Caco-2 (cell line): Measurements from ENCODE around the gene DPF3. TPM values are rescaled to one million over a fixed set of nuclear protein-coding genes. Genes with fewer than 3 reads are reported as not detected.

ENCODE experiments used
- BruUV-seq: library from RNA; stranded (reverse); fragments of 400-500 nt; replicated peaks from 2 replicates; lab custom pipeline; 2021; lab: Mats Ljungman, UMichigan
- CTCF ChIA-PET: fragments of 300-600 bp; sonication (Branson Sonifier 250); formaldehyde crosslinking; loops from one replicate; lab custom pipeline; 2022; ENCODE audit warnings: antibody characterized with exemption; lab: Charles Lee
- POLR2A ChIA-PET: fragments of 300-600 bp; sonication (Branson Sonifier 250); formaldehyde crosslinking; loops from one replicate; lab custom pipeline; 2022; ENCODE audit warnings: antibody characterized with exemption; lab: Charles Lee
- DNase-seq, 2 experiments: peaks; one replicate each; pipeline versions ENCODE4 v3.0.0 to v3.0.0-alpha.2; 2020 to 2022
- H3K27me3 ChIP-seq: replicated peaks from 2 replicates; pipeline ENCODE4 v1.6.0; 2011; ENCODE audit warnings: low read length; ENCODE audit not compliant: control insufficient read depth, insufficient read depth
- H3K36me3 ChIP-seq: 2 replicates; pipeline ENCODE4 v1.5.1; 2011; ENCODE audit warnings: low read length; ENCODE audit not compliant: control insufficient read depth, insufficient read depth
- H3K4me1 ChIP-seq: fragments of 250-450 bp; sonication (Bioruptor Pico); 2 replicates; pipeline ENCODE4 v1.5.1; 2020; ENCODE audit warnings: mild to moderate bottlenecking
- H3K4me3 ChIP-seq: 2 replicates; pipeline ENCODE4 v1.5.1; 2011; ENCODE audit warnings: low read depth, mild to moderate bottlenecking, control low read depth, low read length
- H3K9me3 ChIP-seq: fragments of 250-450 bp; sonication (Bioruptor Pico); 2 replicates; pipeline ENCODE4 v1.5.1; 2020; ENCODE audit warnings: mild to moderate bottlenecking, moderate library complexity
- H3K27ac Mint-ChIP-seq: one replicate; pipeline ENCODE4 v1.8.0; 2022; ENCODE audit warnings: mixed read lengths; ENCODE audit not compliant: unreplicated experiment
- H3K27me3 Mint-ChIP-seq: one replicate; pipeline ENCODE4 v1.8.0; 2022; ENCODE audit warnings: mixed read lengths; ENCODE audit not compliant: insufficient read depth, unreplicated experiment
- H3K36me3 Mint-ChIP-seq: one replicate; pipeline ENCODE4 v1.8.0; 2022; ENCODE audit warnings: mild to moderate bottlenecking, mixed read lengths; ENCODE audit not compliant: insufficient read depth, unreplicated experiment
- H3K4me1 Mint-ChIP-seq: one replicate; pipeline ENCODE4 v1.8.0; 2022; ENCODE audit warnings: low read depth, mixed read lengths; ENCODE audit not compliant: unreplicated experiment
- H3K4me3 Mint-ChIP-seq: one replicate; pipeline ENCODE4 v1.8.0; 2022; ENCODE audit warnings: mild to moderate bottlenecking, moderate library complexity, mixed read lengths; ENCODE audit not compliant: unreplicated experiment
- H3K9me3 Mint-ChIP-seq: one replicate; pipeline ENCODE4 v1.8.0; 2022; ENCODE audit warnings: mixed read lengths; ENCODE audit not compliant: unreplicated experiment
- CTCF ChIP-seq, 2 experiments: fragments of 200-600 bp in 1 of 2; IDR thresholded peaks; 1 replicate in 1 of 2; 2 replicates in 1 of 2; pipeline versions ENCODE4 v1.5.1 to v1.8.0; 2011 to 2022; ENCODE audit warnings: antibody characterized with exemption in 1 of 2, control low read depth in 1 of 2, inconsistent platforms in 1 of 2, low read depth in 1 of 2, low read length in 1 of 2, mild to moderate bottlenecking in 1 of 2, moderate library complexity in 1 of 2; ENCODE audit not compliant: insufficient read depth in 1 of 2, severe bottlenecking in 1 of 2, unreplicated experiment in 1 of 2
- intact Hi-C: fragments of 100-400 bp; cut with micrococcal nuclease; formaldehyde crosslinking; loops from one replicate; pipeline ENCODE4 v1.10.0; 2022; ENCODE audit not compliant: unreplicated experiment
- total RNA-seq: library from RNA; stranded (reverse); gene quantifications from 2 replicates; pipeline ENCODE4 v1.2.3, GENCODE V29; 2022

The DPF3 gene
- total RNA-seq, 1 experiment from 2014 or later = not detected

DNA sequence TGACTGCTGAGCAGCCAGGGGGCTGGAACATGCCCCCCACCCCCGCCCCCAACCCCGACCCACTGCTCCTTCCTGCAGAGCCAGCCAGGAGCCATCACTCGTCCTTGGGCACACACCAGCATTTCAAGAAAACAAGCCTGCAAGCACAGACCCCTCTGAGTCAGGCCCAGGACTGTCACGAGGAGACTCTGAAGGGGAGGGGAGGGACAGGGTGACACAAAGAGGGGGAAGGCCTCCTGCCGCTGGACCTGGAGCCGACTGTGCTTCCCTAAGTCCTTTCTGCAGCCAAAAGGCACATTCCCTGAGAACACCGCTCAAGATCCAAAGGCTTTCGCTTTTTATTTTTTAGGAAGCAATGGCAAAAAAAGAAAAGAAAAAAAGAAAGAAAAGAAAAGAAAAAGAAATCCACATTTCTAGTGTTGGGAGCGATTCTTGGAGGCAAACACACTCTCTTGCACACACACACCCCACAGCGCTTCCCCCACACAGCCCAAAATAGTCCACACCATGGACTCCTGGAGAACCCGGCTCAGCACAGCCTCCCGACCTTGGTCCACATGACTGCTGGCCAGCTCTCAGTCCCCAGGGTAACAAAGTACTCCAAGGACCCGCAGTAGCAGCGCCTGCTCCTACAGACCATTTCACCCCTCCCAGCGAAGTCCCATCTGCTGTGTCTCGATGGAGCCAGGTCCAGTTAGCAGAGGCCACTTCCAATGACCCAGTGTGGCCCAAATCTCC is 101.7 kb downstream of the DPF3 start:
- Histone ChIP-seq H3K4me3 (no peak overlapping the region), H3K9me3 (no peaks in the 10 kb centered on the region), H3K27me3 (no peaks in the 10 kb centered on the region), H3K36me3 (no peaks in the 10 kb centered on the region), H3K4me1 (peaks cover 7% of the 10 kb centered on the region; the same call in 1 of the 2 replicates)
- Mint-ChIP-seq H3K9me3 (no peaks in the 10 kb centered on the region), H3K4me1 (peaks cover 12% of the 10 kb centered on the region), H3K27me3 (no peaks in the 10 kb centered on the region), H3K36me3 (no peaks in the 10 kb centered on the region), H3K27ac (no peak overlapping the region), H3K4me3 (no peak overlapping the region)
- intact Hi-C loops = no loop called here
- no peak for TF ChIP-seq CTCF (IDR thresholded peaks at IDR 0.05; ENCODE audit: insufficient read depth in 1 of 2, low read depth in 1 of 2, low read length in 1 of 2, severe bottlenecking in 1 of 2, unreplicated experiment in 1 of 2)
- BruUV-seq = no TSS peak
- ChIA-PET POLR2A (no interaction called here), CTCF (no interaction called here)
- no peak for DNase-seq

DNA sequence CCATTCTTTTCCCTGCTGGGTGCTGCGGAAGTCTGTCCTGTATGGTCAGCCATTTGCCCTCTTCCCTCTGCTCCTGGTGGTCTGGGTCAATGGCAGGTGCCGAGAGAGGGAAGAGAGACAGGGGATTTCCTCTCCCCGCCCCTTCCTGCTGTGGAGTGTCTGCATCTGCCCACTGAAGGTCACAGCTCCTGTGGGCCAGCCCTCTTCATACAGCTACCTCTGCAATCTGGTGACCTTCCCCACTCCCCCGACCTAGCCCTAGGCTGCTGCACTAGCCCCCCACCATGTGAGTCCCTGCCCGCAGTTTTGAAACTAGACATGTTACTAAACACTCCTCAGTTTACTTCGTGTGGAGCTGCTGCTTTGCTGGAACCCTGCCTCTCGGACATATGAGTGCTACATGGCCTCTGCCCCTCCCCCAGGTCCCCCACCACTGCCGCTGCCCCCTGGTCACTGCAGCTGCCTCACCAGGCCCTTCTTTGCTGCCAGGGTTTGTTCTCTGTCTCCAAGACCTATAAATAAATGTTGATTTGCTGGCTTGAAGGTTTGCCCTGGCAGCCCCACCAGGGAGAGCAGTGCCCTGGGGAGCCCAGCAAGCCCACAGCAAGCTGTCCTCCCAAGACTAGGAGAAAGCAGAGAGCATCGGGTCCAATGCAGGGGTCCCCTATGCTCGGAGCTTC is 102.9 kb downstream of the DPF3 start:
- H3K9me3 Mint-ChIP-seq = no peaks in the 10 kb centered on the region
- Histone ChIP-seq H3K36me3 (no peaks in the 10 kb centered on the region), H3K4me1 (peaks cover 7% of the 10 kb centered on the region; the same call in 1 of the 2 replicates), H3K4me3 (no peak overlapping the region), H3K27me3 (no peaks in the 10 kb centered on the region), H3K9me3 (no peaks in the 10 kb centered on the region)
- ChIA-PET CTCF (no interaction called here), POLR2A (no interaction called here)
- TF ChIP-seq CTCF (IDR thresholded peaks at IDR 0.05; ENCODE audit: insufficient read depth in 1 of 2, low read depth in 1 of 2, low read length in 1 of 2, severe bottlenecking in 1 of 2, unreplicated experiment in 1 of 2) = no peak
- no peak overlapping the region for H3K4me3 Mint-ChIP-seq
- no peak overlapping the region for H3K27ac Mint-ChIP-seq
- H3K27me3 Mint-ChIP-seq = no peaks in the 10 kb centered on the region
- H3K4me1 Mint-ChIP-seq = peaks cover 12% of the 10 kb centered on the region
- H3K36me3 Mint-ChIP-seq = no peaks in the 10 kb centered on the region
- BruUV-seq = no TSS peak
- intact Hi-C loops = no loop called here
- DNase-seq = no peak

DNA sequence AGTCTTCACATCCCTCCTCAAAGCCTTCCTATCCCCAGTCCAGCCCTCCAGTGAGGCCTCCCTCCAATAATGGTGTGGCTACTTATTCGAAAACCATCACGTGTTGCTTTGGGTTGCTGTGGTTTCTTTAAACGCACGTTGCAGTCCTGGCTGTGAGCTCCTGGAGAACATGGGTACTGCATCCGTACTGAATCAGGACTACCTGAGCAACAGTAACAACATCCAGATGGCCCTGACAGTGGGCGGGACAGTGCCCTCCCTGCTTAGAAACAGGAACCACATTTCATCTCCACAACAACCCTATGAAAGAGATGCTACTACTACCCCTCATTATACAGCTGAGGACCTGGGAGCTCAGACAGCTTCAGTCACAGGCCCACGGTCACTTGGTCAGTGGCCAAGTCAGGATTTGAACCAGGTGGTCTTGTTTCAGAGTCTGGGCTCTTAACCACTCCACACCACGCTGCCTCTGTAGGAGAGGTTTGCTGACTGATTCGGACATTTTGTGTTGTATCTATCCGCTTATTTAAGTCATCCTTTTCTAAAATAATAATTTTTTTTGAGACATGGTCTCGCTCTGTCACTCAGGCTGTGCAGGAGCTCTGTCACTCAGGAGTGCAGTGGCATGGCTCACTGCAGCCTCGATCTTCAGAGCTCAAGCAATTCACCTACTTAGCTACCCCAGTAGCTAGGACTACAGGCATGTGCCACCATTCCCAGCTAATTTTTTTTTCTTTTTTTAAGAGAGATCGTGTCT is 104.8 kb downstream of the DPF3 start:
- Histone ChIP-seq H3K27me3 (no peaks in the 10 kb centered on the region), H3K36me3 (no peaks in the 10 kb centered on the region), H3K4me3 (no peak overlapping the region), H3K4me1 (peaks cover 7% of the 10 kb centered on the region; the same call in 1 of the 2 replicates), H3K9me3 (no peaks in the 10 kb centered on the region)
- Mint-ChIP-seq H3K27me3 (no peaks in the 10 kb centered on the region), H3K27ac (no peak overlapping the region), H3K4me3 (no peak overlapping the region), H3K9me3 (no peaks in the 10 kb centered on the region), H3K4me1 (peaks cover 12% of the 10 kb centered on the region), H3K36me3 (no peaks in the 10 kb centered on the region)
- BruUV-seq = no TSS peak
- ChIA-PET POLR2A (no interaction called here), CTCF (no interaction called here)
- TF ChIP-seq CTCF (IDR thresholded peaks at IDR 0.05; ENCODE audit: insufficient read depth in 1 of 2, low read depth in 1 of 2, low read length in 1 of 2, severe bottlenecking in 1 of 2, unreplicated experiment in 1 of 2) = no peak
- DNase-seq = peak in 1 of 2 experiments; percentile 9
- intact Hi-C loops = no loop called here
